Brain microvascular endothelial cell (primary cell): Measurements from ENCODE around the gene SCEL.

Experiments
- DNase-seq: peaks from one replicate; pipeline ENCODE4 v3.0.0-alpha.2; 2020
- H3K27ac ChIP-seq: fragments of 250-450 bp; sonication (Bioruptor Pico); 2 replicates; pipeline ENCODE4 v1.5.1; 2020; ENCODE audit warnings: mild to moderate bottlenecking, moderate library complexity
- H3K27me3 ChIP-seq: fragments of 250-450 bp; sonication (Bioruptor Pico); replicated peaks from 2 replicates; pipeline ENCODE4 v1.5.1; 2020; ENCODE audit warnings: mild to moderate bottlenecking
- H3K36me3 ChIP-seq: fragments of 250-450 bp; sonication (Bioruptor Pico); replicated peaks from 2 replicates; pipeline ENCODE4 v1.5.1; 2020; ENCODE audit warnings: mild to moderate bottlenecking
- H3K4me3 ChIP-seq: 2 replicates; pipeline ENCODE4 v1.5.1; 2011; ENCODE audit warnings: low read depth, mild to moderate bottlenecking, control low read depth, low read length, moderate library complexity
- in situ Hi-C: cut with HindIII; loops from 2 replicates; pipeline ENCODE4 v1.10.0; 2017; ENCODE audit warnings: low sequenced_read_pairs, low pct_ligation_motif_present
- TF ChIP-seq, protein P1 (sequence below): IDR thresholded peaks from 2 replicates; pipeline ENCODE4 v1.5.1; 2011; ENCODE audit warnings: low read depth, mild to moderate bottlenecking, moderate library complexity, low read length, control low read depth, inconsistent platforms; ENCODE audit errors: missing control alignments

Gene SCEL

DNA sequence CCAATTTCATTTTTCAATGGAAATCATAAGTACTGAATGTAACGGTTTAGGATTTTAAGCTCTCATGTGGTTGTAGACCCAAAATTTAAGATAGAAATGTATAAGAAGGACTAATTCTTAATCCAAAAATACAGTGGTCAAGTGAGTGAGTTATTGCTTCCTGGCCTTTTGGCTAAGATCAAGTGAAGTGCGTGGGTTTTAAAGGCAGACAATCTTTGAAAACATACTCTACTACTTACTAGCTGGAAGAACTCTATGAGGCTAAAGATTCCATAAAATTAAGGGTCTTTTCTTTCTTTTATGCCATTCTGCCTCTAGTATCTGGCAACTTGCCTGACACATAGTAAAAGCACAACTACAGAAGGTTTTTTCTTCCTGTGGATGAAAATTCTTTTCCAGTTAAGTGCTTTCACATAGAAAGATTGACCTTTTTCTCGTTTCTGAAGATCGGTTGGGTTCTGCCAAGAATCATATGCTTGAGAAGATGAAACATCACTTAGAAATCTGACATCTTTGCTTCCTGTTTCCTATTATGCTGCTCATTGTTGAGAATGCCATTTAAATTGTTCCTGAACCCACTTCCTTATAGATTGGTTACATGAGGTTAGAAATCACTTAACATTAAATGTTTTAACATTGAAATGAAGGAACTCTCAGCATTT lies 26.4 kb upstream of the SCEL start:
- in situ Hi-C loops: no loop called here
- peak; percentile 65 for DNase-seq
- no peaks in the 10 kb centered on the region for H3K36me3 ChIP-seq
- H3K27ac ChIP-seq: peak overlapping the region; percentile 86
- TF ChIP-seq, protein P1, sequence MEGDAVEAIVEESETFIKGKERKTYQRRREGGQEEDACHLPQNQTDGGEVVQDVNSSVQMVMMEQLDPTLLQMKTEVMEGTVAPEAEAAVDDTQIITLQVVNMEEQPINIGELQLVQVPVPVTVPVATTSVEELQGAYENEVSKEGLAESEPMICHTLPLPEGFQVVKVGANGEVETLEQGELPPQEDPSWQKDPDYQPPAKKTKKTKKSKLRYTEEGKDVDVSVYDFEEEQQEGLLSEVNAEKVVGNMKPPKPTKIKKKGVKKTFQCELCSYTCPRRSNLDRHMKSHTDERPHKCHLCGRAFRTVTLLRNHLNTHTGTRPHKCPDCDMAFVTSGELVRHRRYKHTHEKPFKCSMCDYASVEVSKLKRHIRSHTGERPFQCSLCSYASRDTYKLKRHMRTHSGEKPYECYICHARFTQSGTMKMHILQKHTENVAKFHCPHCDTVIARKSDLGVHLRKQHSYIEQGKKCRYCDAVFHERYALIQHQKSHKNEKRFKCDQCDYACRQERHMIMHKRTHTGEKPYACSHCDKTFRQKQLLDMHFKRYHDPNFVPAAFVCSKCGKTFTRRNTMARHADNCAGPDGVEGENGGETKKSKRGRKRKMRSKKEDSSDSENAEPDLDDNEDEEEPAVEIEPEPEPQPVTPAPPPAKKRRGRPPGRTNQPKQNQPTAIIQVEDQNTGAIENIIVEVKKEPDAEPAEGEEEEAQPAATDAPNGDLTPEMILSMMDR: no peak
- no peak overlapping the region for H3K4me3 ChIP-seq
- no peaks in the 10 kb centered on the region for H3K27me3 ChIP-seq

DNA sequence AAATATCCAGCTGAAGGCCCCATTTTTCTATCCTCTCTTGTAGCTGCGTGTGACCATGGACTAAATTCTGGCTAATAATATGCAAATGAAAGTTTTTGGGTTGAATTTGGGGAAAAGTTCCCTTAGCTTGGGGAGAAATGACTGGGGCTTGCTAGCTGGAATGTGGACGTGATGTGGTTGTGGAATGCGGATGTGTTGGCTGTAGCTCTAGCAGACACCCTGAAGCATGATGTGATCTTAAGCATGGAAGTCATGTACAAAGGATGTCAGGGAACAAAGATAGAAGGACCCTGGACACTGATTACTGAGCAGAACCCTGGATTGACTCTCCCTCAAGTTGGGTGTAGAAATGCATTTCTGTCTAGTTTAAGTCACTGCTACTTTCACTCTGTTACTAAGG lies 25.4 kb upstream of the SCEL start:
- no peaks in the 10 kb centered on the region for H3K27me3 ChIP-seq
- in situ Hi-C loops: no loop called here
- no peak overlapping the region for H3K4me3 ChIP-seq
- TF ChIP-seq, protein P1: no peak
- H3K27ac ChIP-seq: peak overlapping the region; percentile 86
- no peaks in the 10 kb centered on the region for H3K36me3 ChIP-seq
- no peak for DNase-seq

DNA sequence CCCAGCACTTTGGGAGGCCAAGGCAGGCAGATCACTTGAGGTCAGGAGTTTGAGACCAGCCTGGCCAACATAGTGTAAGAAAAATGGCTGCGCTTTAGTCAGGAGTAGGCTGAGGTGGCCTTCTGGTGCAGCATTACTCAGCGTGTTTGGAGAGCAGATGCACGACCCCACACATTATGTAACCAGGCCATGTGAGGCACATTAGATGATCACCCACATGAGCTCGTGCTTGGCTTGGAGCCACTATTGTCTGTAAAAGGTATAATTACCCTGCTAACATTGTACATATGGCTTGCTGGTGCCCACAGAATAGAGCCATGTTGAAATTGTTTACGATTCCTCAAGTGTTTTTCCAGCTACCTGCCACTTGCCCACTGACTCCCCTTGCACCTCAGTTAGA lies 24.0 kb upstream of the SCEL start:
- TF ChIP-seq, protein P1: no peak
- no peak overlapping the region for H3K27ac ChIP-seq
- in situ Hi-C loops: no loop called here

DNA sequence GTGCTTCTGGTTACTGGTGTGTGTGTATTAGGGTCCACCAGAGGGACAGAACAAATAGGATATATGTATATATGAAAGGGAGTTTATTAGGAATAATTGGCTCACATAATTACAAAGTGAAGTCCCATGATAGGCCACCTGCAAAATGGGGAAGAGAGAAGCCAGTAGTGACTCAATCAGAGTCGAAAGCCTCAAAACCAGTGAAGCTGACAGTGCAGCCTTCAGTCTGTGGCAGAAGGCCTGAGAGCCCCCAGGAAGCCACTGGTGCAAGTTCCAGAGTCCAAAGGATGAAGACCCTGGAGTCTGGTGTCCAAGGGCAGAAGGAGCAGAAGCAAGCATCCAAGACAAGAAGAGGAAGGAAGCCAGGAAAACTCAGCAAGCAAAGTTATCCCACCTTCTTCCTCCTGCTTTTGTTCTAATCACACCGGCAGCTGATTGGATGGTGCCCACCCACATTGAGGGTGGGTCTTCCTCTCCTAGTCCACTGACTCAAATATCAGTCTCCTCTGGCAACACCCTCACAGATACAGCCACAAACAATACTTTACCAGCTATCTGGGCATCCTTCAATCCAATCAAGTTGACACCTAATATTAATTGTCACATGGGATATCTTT lies 21.7 kb upstream of the SCEL start:
- Histone ChIP-seq H3K27ac (no peak overlapping the region), H3K36me3 (no peaks in the 10 kb centered on the region), H3K4me3 (no peak overlapping the region), H3K27me3 (no peaks in the 10 kb centered on the region)
- in situ Hi-C loops: no loop called here
- TF ChIP-seq, protein P1: no peak
- no peak for DNase-seq

More for the DNA sequence above, 24.0 kb upstream of the SCEL start:
- Histone ChIP-seq H3K36me3 (no peaks in the 10 kb centered on the region), H3K27me3 (no peaks in the 10 kb centered on the region), H3K4me3 (no peak overlapping the region)
- no peak for DNase-seq

DNA sequence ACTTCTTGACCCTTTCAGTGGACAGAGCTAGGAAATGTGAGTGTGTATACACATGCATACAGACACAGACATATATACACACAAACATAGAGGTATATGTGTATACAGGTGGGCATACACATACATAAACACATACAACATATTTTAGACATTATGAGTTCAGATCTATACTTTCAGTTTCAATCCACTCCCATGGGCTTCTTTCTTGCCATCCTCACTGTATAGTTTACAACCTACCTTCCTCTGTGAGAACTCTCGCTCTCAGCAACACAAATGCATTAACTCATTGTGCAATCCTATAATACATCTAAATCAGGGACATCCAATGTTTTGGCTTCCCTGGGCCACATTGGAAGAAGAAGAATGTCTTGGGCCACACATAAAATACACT lies 21.2 kb upstream of the SCEL start:
- no peaks in the 10 kb centered on the region for H3K27me3 ChIP-seq
- no peak overlapping the region for H3K27ac ChIP-seq
- TF ChIP-seq, protein P1: no peak
- no peaks in the 10 kb centered on the region for H3K36me3 ChIP-seq
- in situ Hi-C loops: no loop called here
- no peak overlapping the region for H3K4me3 ChIP-seq
- DNase-seq: no peak
